Suppressor macrophage treated with lipopolysaccharide for 4 hours (primary cell): Measurements from ENCODE around the gene TOMM22.
"Not testable (repeated sequence)": the region's sequence is repeated elsewhere in the genome, so short reads cannot be mapped to it uniquely, and the experiment has no call there.

Experiments used
- DNase-seq: peaks from one replicate; pipeline ENCODE4 v3.0.0-alpha.2; 2020

The TOMM22 gene

GRCh38 chr22:38681582-38682335 is at the start of gene TOMM22:
Gene TOMM22 (plus strand): TSS chr22:38681957. CDS start chr22:38681979, 22 bp downstream.
- DNase-seq = peak; percentile 94

DNA sequence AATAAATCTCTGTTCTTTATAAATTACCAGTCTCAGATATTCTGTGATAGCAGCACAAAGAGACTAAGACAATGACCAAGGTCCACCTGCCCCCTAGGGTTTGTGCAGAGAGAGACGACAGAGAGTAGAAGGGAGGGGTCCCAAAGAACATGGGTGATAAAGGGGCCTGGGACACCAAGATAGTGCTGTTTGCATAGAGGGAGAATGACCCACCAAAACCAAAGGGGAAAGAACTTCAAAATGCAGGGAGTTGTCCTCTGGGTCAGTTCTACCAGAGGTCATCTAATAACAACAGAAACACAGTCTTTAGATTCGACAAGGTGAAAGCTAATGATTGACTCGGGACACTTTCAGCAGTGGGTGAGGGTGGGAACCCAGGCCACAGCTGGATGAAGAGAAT is 49.2 kb upstream of the TOMM22 start:
- DNase-seq = no peak

GRCh38 chr22:38638216-38638615 is 43.5 kb upstream of the TOMM22 start:
- no peak for DNase-seq

GRCh38 chr22:38638728-38639127 is 43.0 kb upstream of the TOMM22 start:
- DNase-seq = no peak

- DNase-seq = no peak
Measured at GRCh38 chr22:38641476-38642040, 40.2 kb upstream of the TOMM22 start.

DNA sequence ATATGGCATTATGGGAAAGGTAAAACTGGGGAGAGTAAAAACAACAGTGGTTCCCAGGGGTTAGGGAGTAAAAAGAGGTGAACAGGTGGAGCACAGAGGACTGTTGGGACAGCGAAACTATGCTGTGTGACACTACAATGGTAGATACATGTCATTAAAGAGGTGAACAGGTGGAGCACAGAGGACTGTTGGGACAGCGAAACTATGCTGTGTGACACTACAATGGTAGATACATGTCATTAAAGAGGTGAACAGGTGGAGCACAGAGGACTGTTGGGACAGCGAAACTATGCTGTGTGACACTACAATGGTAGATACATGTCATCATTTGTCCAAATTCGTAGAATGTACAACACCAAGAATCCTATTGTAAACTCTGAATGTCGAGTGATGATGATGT is 37.5 kb upstream of the TOMM22 start:
- DNase-seq = not testable (repeated sequence)

GRCh38 chr22:38645430-38645829 is 36.3 kb upstream of the TOMM22 start:
- DNase-seq = no peak

- DNase-seq = no peak
Measured at GRCh38 chr22:38649841-38650522, 31.8 kb upstream of the TOMM22 start.

GRCh38 chr22:38652859-38653258 is 28.9 kb upstream of the TOMM22 start:
- no peak for DNase-seq

DNA sequence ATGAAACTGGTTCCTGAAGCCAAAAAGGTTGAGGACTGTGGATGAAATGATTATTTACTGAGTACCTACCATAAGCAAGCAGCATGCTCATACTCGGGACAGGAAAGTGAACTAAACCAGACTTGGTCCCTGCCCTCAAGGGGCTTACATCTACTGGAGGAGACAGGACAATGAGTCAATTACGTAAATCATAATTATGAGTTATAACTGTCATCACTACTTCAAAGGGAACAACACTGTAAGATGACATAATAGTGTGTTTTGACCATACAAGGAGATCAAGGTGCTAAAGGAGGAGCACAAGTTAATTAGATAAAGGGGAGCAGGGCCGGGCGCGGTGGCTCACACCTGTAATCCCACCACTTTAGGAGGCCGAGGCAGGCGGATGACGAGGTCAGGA is 28.0 kb upstream of the TOMM22 start:
- no peak for DNase-seq

- DNase-seq = no peak
Measured at GRCh38 chr22:38655519-38656255, 26.1 kb upstream of the TOMM22 start.

- peak; percentile 91 for DNase-seq
Measured at GRCh38 chr22:38656256-38657044, 25.3 kb upstream of the TOMM22 start, which contains the start of the genes CBY1 and FAM227A. Gene CBY1 (plus strand): TSS chr22:38656638. CDS start chr22:38668055, 11,417 bp downstream. Gene FAM227A (minus strand): TSS chr22:38656392. CDS start chr22:38650168, 6,224 bp downstream.

GRCh38 chr22:38657045-38657909 is 24.5 kb upstream of the TOMM22 start:
- DNase-seq = peak; percentile 15

GRCh38 chr22:38674888-38675287 is 6.9 kb upstream of the TOMM22 start:
- DNase-seq = no peak

DNA sequence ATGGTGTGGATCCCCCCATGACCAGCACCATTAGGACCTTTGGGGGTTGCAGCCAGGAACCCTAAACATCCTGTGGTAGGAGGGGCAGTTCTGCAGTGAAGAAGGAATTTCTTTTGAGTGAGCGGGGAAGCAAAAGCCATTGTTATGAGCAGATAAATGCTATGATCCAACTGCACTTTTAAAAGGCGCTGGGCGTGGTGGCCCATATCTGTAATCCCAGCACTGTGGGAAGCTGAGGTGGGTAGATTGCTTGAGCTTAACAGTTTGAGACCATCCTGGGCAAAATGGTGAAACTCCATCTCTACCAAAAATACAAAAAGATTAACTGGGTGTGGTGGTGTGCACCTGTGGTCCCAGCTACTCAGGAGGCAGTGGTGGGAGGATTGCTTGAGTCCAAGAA is 5.9 kb upstream of the TOMM22 start:
- no peak for DNase-seq

GRCh38 chr22:38684895-38685294 is 3.1 kb downstream of the TOMM22 start:
- DNase-seq = no peak

GRCh38 chr22:38685761-38686160 is 4.0 kb downstream of the TOMM22 start:
- no peak for DNase-seq

DNA sequence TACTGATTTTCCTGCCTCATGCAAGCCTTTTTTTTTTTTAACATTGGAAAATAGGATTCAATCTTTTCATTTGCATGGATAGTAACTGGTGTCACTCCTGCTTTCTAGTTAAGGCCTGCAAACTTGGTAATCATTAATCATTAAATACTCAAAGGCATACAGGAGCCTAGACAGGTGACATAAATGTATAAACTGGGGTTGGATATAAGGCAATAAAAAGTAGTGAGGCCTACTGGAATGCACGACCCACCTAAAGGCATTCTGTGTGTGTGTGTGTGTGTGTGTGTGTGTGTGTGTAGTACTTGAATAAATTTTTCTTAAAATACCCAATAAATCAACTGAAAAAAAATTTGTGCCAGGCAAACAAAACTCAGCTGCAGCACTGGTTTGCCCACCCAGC is 7.9 kb downstream of the TOMM22 start:
- no peak for DNase-seq

DNA sequence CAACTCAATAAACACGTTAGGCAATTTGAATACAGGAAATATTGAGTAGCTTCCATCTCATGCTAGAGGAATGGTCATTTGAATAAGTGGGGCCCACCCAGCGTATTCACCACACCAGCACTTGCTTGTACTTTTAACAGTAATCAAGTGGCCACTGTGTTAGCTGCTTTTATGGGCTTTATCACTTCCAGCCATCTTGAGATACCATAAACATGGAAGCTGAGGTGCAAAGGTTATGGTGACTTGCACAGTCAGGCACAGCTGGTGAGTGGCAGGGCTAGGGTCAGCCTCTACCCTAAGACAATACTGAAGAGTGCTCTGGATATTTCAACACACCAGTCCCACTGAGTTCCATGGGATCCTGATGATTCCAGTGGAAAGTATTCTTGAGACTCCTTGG is 12.3 kb downstream of the TOMM22 start:
- DNase-seq = no peak

DNA sequence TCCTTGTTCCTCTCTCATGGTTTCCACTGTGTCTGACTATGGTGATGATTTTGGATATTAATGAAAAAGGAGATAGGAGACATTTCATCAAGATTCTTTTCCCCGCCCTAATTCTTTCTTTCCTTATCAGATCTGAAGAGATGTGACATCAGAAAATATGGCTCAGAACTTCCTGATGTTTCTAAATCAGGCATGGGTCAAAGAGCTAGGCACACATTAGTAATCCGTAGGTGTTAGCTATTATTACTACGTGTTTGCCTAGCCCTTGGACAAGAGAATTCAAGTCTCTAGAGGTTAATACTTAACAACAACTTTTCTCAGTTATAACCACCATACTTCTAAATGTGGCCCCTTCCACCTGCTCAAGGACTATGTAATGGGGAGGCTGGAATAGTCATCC is 13.2 kb downstream of the TOMM22 start:
- DNase-seq = peak; percentile 63
